Neural cell (in vitro differentiated cells): ENCODE data around the gene DERL3.

Source experiments
- EP300 ChIP-seq: fragments of 450-650 bp; conservative IDR thresholded peaks from 2 replicates; pipeline ENCODE4 v1.6.1; 2014; ENCODE audit warnings: antibody characterized with exemption, mild to moderate bottlenecking, moderate library complexity; ENCODE audit not compliant: poor library complexity, severe bottlenecking
- EZH2 ChIP-seq: fragments of 200-600, 300-800 bp; shearing (Covaris generic), sonication (generic); IDR thresholded peaks from 2 replicates; pipeline ENCODE4 v1.6.1; 2014; ENCODE audit warnings: antibody characterized with exemption, low read length, borderline replicate concordance, mild to moderate bottlenecking; ENCODE audit not compliant: insufficient read depth, poor library complexity, severe bottlenecking
- MXI1 ChIP-seq: fragments of 450-650 bp; conservative IDR thresholded peaks from 2 replicates; pipeline ENCODE4 v1.6.1; 2014; ENCODE audit warnings: antibody characterized with exemption, mild to moderate bottlenecking; ENCODE audit not compliant: poor library complexity, severe bottlenecking
- POLR2AphosphoS5 ChIP-seq: IDR thresholded peaks from 2 replicates; pipeline ENCODE4 v1.6.1; 2012
- RAD21 ChIP-seq: fragments of 450-650 bp; conservative IDR thresholded peaks from 2 replicates; pipeline ENCODE4 v1.6.1; 2014; ENCODE audit warnings: antibody characterized with exemption, mild to moderate bottlenecking, moderate library complexity
- SMC3 ChIP-seq: fragments of 450-650 bp; conservative IDR thresholded peaks from 2 replicates; pipeline ENCODE4 v1.6.1; 2014; ENCODE audit warnings: antibody characterized with exemption, mild to moderate bottlenecking, moderate library complexity; ENCODE audit not compliant: poor library complexity
- TAF1 ChIP-seq: IDR thresholded peaks from 2 replicates; pipeline ENCODE4 v1.6.1; 2012; ENCODE audit warnings: low read depth
- TF ChIP-seq, protein P1 (sequence below): fragments of 450-650 bp; IDR thresholded peaks from 2 replicates; pipeline ENCODE4 v1.5.1; 2014; ENCODE audit warnings: antibody characterized with exemption, mild to moderate bottlenecking, moderate library complexity; ENCODE audit not compliant: poor library complexity, severe bottlenecking
- TF ChIP-seq, protein P2 (sequence below): IDR thresholded peaks from 2 replicates; pipeline ENCODE4 v1.6.1; 2012; ENCODE audit warnings: borderline replicate concordance

DNA sequence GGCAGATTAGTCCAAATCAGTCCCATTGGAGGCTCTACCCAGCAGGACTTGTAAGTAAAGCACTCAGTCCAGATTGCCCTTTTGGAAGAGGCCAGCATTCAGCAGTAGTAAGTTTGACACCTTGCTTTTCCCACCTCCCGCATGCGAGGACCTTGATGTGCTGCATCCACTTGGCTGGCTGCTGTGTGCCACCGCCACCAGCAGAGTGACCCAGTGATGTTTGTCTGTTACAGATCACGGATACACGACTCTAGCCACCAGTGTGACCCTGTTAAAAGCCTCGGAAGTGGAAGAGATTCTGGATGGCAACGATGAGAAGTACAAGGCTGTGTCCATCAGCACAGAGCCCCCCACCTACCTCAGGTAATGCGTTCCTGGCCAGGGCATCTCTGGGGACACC is 45.5 kb downstream of the DERL3 start:
- no peak for TF ChIP-seq EZH2
- TF ChIP-seq POLR2AphosphoS5: no peak
- TF ChIP-seq, protein P1, sequence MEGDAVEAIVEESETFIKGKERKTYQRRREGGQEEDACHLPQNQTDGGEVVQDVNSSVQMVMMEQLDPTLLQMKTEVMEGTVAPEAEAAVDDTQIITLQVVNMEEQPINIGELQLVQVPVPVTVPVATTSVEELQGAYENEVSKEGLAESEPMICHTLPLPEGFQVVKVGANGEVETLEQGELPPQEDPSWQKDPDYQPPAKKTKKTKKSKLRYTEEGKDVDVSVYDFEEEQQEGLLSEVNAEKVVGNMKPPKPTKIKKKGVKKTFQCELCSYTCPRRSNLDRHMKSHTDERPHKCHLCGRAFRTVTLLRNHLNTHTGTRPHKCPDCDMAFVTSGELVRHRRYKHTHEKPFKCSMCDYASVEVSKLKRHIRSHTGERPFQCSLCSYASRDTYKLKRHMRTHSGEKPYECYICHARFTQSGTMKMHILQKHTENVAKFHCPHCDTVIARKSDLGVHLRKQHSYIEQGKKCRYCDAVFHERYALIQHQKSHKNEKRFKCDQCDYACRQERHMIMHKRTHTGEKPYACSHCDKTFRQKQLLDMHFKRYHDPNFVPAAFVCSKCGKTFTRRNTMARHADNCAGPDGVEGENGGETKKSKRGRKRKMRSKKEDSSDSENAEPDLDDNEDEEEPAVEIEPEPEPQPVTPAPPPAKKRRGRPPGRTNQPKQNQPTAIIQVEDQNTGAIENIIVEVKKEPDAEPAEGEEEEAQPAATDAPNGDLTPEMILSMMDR: no peak
- TF ChIP-seq EP300: no peak
- no peak for TF ChIP-seq MXI1
- TF ChIP-seq, protein P2, sequence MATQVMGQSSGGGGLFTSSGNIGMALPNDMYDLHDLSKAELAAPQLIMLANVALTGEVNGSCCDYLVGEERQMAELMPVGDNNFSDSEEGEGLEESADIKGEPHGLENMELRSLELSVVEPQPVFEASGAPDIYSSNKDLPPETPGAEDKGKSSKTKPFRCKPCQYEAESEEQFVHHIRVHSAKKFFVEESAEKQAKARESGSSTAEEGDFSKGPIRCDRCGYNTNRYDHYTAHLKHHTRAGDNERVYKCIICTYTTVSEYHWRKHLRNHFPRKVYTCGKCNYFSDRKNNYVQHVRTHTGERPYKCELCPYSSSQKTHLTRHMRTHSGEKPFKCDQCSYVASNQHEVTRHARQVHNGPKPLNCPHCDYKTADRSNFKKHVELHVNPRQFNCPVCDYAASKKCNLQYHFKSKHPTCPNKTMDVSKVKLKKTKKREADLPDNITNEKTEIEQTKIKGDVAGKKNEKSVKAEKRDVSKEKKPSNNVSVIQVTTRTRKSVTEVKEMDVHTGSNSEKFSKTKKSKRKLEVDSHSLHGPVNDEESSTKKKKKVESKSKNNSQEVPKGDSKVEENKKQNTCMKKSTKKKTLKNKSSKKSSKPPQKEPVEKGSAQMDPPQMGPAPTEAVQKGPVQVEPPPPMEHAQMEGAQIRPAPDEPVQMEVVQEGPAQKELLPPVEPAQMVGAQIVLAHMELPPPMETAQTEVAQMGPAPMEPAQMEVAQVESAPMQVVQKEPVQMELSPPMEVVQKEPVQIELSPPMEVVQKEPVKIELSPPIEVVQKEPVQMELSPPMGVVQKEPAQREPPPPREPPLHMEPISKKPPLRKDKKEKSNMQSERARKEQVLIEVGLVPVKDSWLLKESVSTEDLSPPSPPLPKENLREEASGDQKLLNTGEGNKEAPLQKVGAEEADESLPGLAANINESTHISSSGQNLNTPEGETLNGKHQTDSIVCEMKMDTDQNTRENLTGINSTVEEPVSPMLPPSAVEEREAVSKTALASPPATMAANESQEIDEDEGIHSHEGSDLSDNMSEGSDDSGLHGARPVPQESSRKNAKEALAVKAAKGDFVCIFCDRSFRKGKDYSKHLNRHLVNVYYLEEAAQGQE: no peak
- no peak for TF ChIP-seq TAF1
- TF ChIP-seq RAD21: no peak
- TF ChIP-seq SMC3: no peak
